Ishikawa (cell line): ENCODE data around the gene SIT1.

Source experiments
- CEBPB ChIP-seq: IDR thresholded peaks from 2 replicates; pipeline ENCODE4 v1.6.1; 2012
- CREB1 ChIP-seq: IDR thresholded peaks from 2 replicates; pipeline ENCODE4 v1.6.1; 2012; ENCODE audit warnings: low read depth
- EP300 ChIP-seq: IDR thresholded peaks from 2 replicates; pipeline ENCODE4 v1.6.1; 2012; ENCODE audit warnings: borderline replicate concordance
- FOXM1 ChIP-seq: IDR thresholded peaks from 2 replicates; pipeline ENCODE4 v1.6.1; 2012; ENCODE audit warnings: low read depth, borderline replicate concordance
- NFIC ChIP-seq: IDR thresholded peaks from 2 replicates; pipeline ENCODE4 v1.6.1; 2012
- TAF1 ChIP-seq: IDR thresholded peaks from 2 replicates; pipeline ENCODE4 v1.6.1; 2012; ENCODE audit warnings: low read depth, mild to moderate bottlenecking
- TCF12 ChIP-seq: IDR thresholded peaks from 2 replicates; pipeline ENCODE4 v1.6.1; 2012; ENCODE audit warnings: low read depth
- YY1 ChIP-seq: IDR thresholded peaks from 2 replicates; pipeline ENCODE4 v1.6.1; 2012; ENCODE audit warnings: low read depth
- ZBTB7A ChIP-seq: IDR thresholded peaks from 2 replicates; pipeline ENCODE4 v1.6.1; 2012; ENCODE audit warnings: low read depth
- TF ChIP-seq, protein P1 (sequence below): IDR thresholded peaks from 2 replicates; pipeline ENCODE4 v1.6.1; 2012
- TF ChIP-seq, protein P2 (sequence below): IDR thresholded peaks from 2 replicates; pipeline ENCODE4 v1.6.1; 2012; ENCODE audit warnings: low read depth, mild to moderate bottlenecking
- TF ChIP-seq, protein P3 (sequence below): IDR thresholded peaks from 2 replicates; pipeline ENCODE4 v1.6.1; 2012

DNA sequence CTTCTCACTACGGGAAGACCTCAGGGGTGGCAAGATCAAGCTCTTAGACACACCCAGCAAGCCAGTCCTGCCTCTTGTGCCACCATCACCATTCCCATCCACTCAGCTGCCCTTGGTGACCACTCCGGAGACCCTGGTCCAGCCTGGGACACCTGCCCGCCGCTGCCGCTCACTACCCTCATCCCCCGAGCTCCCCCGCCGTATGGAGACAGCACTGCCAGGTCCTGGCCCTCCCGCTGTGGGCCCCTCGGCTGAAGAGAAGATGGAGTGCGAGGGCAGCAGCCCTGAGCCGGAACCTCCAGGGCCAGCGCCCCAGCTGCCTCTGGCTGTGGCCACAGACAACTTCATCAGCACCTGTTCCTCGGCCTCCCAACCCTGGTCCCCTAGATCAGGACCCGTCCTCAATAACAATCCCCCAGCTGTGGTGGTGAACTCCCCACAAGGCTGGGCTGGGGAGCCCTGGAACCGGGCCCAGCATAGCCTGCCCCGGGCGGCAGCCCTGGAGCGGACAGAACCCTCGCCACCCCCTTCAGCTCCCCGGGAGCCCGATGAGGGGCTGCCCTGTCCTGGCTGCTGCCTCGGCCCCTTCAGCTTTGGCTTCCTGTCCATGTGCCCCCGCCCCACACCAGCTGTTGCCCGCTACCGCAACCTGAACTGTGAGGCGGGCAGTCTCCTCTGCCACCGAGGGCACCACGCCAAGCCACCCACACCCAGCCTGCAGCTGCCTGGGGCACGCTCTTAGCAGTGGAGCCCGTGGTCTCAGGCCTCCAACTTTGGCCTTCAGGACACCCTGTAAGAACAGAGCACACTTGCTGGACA is 41.5 kb downstream of the SIT1 start:
- TF ChIP-seq YY1: no peak
- TF ChIP-seq, protein P1, sequence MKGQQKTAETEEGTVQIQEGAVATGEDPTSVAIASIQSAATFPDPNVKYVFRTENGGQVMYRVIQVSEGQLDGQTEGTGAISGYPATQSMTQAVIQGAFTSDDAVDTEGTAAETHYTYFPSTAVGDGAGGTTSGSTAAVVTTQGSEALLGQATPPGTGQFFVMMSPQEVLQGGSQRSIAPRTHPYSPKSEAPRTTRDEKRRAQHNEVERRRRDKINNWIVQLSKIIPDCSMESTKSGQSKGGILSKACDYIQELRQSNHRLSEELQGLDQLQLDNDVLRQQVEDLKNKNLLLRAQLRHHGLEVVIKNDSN: no peak
- TF ChIP-seq EP300: no peak
- TF ChIP-seq, protein P2, sequence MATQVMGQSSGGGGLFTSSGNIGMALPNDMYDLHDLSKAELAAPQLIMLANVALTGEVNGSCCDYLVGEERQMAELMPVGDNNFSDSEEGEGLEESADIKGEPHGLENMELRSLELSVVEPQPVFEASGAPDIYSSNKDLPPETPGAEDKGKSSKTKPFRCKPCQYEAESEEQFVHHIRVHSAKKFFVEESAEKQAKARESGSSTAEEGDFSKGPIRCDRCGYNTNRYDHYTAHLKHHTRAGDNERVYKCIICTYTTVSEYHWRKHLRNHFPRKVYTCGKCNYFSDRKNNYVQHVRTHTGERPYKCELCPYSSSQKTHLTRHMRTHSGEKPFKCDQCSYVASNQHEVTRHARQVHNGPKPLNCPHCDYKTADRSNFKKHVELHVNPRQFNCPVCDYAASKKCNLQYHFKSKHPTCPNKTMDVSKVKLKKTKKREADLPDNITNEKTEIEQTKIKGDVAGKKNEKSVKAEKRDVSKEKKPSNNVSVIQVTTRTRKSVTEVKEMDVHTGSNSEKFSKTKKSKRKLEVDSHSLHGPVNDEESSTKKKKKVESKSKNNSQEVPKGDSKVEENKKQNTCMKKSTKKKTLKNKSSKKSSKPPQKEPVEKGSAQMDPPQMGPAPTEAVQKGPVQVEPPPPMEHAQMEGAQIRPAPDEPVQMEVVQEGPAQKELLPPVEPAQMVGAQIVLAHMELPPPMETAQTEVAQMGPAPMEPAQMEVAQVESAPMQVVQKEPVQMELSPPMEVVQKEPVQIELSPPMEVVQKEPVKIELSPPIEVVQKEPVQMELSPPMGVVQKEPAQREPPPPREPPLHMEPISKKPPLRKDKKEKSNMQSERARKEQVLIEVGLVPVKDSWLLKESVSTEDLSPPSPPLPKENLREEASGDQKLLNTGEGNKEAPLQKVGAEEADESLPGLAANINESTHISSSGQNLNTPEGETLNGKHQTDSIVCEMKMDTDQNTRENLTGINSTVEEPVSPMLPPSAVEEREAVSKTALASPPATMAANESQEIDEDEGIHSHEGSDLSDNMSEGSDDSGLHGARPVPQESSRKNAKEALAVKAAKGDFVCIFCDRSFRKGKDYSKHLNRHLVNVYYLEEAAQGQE: no peak
- TF ChIP-seq NFIC: no peak
- no peak for TF ChIP-seq TCF12
- TF ChIP-seq CEBPB: no peak
- no peak for TF ChIP-seq TAF1
- TF ChIP-seq ZBTB7A: no peak
- TF ChIP-seq CREB1: no peak
- TF ChIP-seq FOXM1: no peak
- TF ChIP-seq, protein P3, sequence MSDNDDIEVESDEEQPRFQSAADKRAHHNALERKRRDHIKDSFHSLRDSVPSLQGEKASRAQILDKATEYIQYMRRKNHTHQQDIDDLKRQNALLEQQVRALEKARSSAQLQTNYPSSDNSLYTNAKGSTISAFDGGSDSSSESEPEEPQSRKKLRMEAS: no peak
